ENCODE measurements around the gene AHRR. TPM values are rescaled to one million over a fixed set of nuclear protein-coding genes. Genes with fewer than 3 reads are reported as not detected.
"Not testable (repeated sequence)": the region's sequence is repeated elsewhere in the genome, so short reads cannot be mapped to it uniquely, and the experiment has no call there.

Gene AHRR
- total RNA-seq, 1 donor from 2014 or later, result 26.0 TPM

DNA sequence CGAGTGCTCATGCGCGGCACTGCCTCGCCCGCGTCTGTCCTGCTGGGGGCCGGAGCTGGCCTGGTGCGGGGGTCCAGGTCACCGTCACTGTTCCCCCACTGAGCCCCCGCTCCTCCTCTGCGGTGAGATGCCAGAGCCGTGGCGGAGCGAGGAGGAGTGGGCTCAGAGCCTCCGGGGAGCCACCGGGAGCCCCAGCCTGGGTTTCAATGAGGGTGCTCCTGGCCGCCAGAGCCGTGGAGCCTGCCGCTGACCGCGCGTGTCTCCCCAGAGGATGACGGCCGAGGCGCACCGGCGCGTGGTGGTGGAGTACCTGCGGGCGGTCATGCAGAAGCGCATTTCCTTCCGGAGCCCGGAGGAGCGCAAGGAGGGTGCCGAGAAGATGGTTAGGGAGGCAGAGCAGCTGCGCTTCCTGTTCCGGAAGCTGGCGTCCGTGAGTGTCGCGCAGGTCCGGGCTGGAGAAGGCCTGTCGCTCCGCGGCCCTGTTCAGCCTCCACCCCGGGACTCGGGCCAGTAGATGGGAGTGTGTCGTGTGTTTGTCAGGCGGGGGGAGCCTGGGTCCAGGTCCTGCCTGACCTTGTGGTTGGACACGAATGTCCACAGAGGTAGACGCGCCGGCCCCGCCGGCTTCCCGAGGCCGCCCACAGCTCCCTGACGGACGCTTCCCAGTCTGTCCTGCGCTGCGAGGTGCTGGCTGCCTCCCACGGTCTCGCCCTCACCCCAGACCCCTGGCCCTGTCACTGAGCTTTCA is 143.5 kb downstream of the AHRR start:
- no peak overlapping the region for H3K4me3 Mint-ChIP-seq

GRCh38 chr5:465591-466403 is 144.3 kb downstream of the AHRR start:
- peaks cover 43% of the 10 kb centered on the region for H3K36me3 Mint-ChIP-seq (ENCODE audit: low read depth)
- DNase-seq, result no peak
- H3K9me3 Mint-ChIP-seq, result no peaks in the 10 kb centered on the region
- no peaks in the 10 kb centered on the region for H3K27me3 Mint-ChIP-seq
- intact Hi-C loops (cut with micrococcal nuclease), result no loop called here
- H3K27ac Mint-ChIP-seq, result no peak overlapping the region
- H3K4me3 Mint-ChIP-seq, result no peak overlapping the region
- H3K4me1 Mint-ChIP-seq, result peaks cover 23% of the 10 kb centered on the region

More for the DNA sequence above, 143.5 kb downstream of the AHRR start:
- intact Hi-C loops (cut with micrococcal nuclease), result loop anchor here (5.0 kb wide), 1 partner anchor 88 kb away; no protein-coding TSS in a partner anchor
- no peak for DNase-seq
- H3K36me3 Mint-ChIP-seq (ENCODE audit: low read depth), result peaks cover 47% of the 10 kb centered on the region
- H3K27ac Mint-ChIP-seq, result no peak overlapping the region
- no peaks in the 10 kb centered on the region for H3K27me3 Mint-ChIP-seq
- H3K9me3 Mint-ChIP-seq, result no peaks in the 10 kb centered on the region
- peaks cover 29% of the 10 kb centered on the region for H3K4me1 Mint-ChIP-seq

DNA sequence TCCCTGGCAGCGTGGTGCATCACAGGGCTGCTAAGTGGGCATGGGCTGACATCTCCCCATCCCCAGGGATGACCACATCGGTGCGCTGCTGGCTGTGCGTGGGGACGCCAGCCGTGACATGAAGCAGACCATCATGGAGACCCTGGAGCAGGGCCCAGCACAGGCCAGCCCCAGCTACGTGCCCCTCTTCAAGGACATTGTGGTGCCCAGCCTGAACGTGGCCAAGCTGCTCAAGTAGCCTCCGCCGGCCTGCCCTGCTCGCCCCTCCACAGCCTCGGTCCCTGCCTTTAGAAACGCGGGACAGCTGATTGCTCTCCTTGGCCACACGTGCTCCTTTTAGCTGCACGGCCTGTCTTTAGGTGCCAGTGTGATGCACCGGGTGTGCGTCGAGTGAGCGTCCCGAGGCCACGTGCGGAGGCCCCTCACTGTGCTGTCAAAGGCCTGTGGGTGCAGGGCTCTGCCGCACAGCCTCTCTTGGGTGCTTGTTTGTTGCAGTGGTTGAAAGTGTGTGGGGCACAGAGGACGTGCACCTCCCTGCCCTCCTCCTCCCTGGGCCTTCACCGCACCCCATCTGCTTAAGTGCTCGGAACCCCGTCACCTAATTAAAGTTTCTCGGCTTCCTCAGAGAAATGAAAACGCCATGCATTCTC is 145.3 kb downstream of the AHRR start:
- intact Hi-C loops (cut with micrococcal nuclease), result no loop called here
- Mint-ChIP-seq H3K4me1 (peaks cover 27% of the 10 kb centered on the region), H3K36me3 (ENCODE audit: low read depth) (peaks cover 45% of the 10 kb centered on the region), H3K9me3 (no peaks in the 10 kb centered on the region), H3K27me3 (no peaks in the 10 kb centered on the region), H3K27ac (no peak overlapping the region), H3K4me3 (no peak overlapping the region)
- no peak for DNase-seq

- Mint-ChIP-seq H3K4me1 (peaks cover 21% of the 10 kb centered on the region), H3K9me3 (no peaks in the 10 kb centered on the region), H3K36me3 (ENCODE audit: low read depth) (peaks cover 32% of the 10 kb centered on the region), H3K27ac (no peak overlapping the region), H3K4me3 (no peak overlapping the region), H3K27me3 (no peaks in the 10 kb centered on the region)
- no peak for DNase-seq
- intact Hi-C loops (cut with micrococcal nuclease), result no loop called here
Observed at GRCh38 chr5:468401-468800, 146.9 kb downstream of the AHRR start.

DNA sequence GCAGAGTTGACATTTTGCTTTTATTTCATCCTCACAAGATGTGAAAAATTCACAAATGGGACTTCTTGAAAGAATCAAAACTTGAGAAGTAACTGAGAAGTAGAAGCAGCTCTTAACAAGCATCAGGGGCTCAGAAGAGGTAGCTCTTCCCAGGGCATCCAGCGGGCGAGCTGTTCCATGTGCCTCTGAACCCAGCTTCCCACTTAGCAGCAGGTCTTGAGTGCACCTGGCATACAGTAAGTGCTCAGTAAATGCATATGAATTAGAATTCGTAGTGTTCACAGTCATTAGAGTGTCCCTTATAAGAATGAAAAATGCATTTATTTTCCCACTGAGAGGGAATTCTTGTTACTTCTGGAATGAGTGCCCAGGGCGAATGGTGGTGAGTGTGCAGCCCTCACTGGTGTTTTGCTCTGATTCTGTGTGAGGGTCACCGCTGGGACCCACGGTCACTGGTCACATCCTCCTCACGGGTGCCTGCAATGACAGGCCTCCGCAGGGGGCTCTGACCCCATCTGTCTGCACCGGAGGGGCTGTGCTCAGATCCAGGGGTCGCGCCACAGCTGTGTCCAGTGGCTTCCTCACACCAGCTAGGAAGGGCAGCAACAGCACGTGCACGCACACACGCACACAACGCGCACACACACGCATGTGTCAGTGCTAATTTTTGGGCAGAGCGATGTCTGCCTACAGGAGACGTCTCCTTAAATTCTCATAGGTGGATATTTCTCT is 148.4 kb downstream of the AHRR start:
- no peaks in the 10 kb centered on the region for H3K9me3 Mint-ChIP-seq
- peaks cover 3% of the 10 kb centered on the region for H3K27me3 Mint-ChIP-seq
- H3K4me1 Mint-ChIP-seq, result peaks cover 15% of the 10 kb centered on the region
- H3K4me3 Mint-ChIP-seq, result peak overlapping the region; percentile 19
- DNase-seq, result no peak
- H3K27ac Mint-ChIP-seq, result no peak overlapping the region
- peaks cover 27% of the 10 kb centered on the region for H3K36me3 Mint-ChIP-seq (ENCODE audit: low read depth)
- intact Hi-C loops (cut with micrococcal nuclease), result no loop called here

DNA sequence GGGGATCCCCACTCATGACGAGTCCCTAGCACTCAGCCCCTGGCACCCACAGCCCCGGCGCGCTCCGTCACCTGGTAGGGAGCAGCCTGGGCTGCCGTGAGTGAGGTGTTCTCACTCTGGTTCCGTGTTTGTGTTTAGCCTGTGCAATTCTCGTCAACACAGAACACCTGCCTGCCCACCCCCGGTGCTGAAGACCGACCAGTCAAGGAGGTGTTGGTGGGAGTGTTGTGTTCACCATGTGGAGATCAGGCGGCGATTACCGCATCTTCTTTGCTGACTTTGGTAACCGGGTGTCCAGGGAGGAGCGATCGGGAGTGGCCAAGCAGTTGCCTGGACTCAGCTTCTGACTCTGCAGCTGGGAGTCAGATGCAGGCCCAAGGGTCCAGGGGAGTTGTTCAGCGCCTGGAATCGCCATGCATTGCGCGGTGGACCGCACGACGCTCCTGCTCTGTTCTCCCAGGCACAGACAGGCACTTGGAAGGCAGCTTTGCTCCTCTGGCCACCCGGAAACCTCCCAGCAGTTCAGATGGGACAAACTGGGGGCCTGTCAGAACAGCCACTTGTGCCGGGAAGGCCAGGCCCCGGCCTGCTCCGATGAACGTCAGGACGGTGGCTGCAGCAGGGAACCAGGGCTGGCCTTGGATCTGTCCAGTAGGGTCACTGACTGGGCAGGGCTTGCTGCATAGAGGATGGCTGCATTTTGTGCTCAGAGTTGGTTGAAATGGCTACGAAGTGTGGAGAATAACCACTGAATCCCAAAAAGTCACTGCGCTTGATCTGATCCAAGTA is 149.6 kb downstream of the AHRR start:
- H3K9me3 Mint-ChIP-seq, result no peaks in the 10 kb centered on the region
- peaks cover 8% of the 10 kb centered on the region for H3K27me3 Mint-ChIP-seq
- intact Hi-C loops (cut with micrococcal nuclease), result no loop called here

DNA sequence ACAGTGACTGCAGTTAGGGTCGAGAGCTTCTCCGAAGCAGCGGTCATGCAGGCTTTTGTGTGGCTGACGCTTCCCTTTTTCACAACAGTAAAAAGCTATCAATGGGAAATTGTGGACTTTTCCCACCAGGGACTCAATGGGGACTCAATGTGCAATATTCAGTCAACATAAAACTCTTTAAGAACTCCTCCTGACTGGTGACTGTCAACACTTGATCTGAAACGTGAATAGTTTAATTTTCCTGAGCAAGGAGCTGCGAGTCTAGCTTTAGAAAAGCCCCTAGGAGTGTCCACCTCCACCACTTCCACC is 150.2 kb downstream of the AHRR start:
- H3K4me1 Mint-ChIP-seq, result peaks cover 17% of the 10 kb centered on the region
- peaks cover 8% of the 10 kb centered on the region for H3K27me3 Mint-ChIP-seq
- H3K9me3 Mint-ChIP-seq, result no peaks in the 10 kb centered on the region
- H3K27ac Mint-ChIP-seq, result peak overlapping the region; percentile 85
- peak overlapping the region; percentile 90 for H3K4me3 Mint-ChIP-seq
- intact Hi-C loops (cut with micrococcal nuclease), result loop anchor here (1.0 to 2.0 kb wide), 3 partner anchors 13 to 141 kb away; partner anchors contain the start of gene CEP72
- H3K36me3 Mint-ChIP-seq (ENCODE audit: low read depth), result peaks cover 22% of the 10 kb centered on the region
- DNase-seq, result no peak

More for the DNA sequence above, 149.6 kb downstream of the AHRR start:
- peaks cover 17% of the 10 kb centered on the region for H3K4me1 Mint-ChIP-seq
- H3K4me3 Mint-ChIP-seq, result peak overlapping the region; percentile 90
- H3K36me3 Mint-ChIP-seq (ENCODE audit: low read depth), result peaks cover 25% of the 10 kb centered on the region
- peak overlapping the region; percentile 85 for H3K27ac Mint-ChIP-seq
- no peak for DNase-seq

- Mint-ChIP-seq H3K9me3 (no peaks in the 10 kb centered on the region), H3K27ac (peak overlapping the region; percentile 85), H3K4me1 (peaks cover 17% of the 10 kb centered on the region), H3K36me3 (ENCODE audit: low read depth) (peaks cover 20% of the 10 kb centered on the region), H3K4me3 (peak overlapping the region; percentile 90), H3K27me3 (peaks cover 10% of the 10 kb centered on the region)
- intact Hi-C loops (cut with micrococcal nuclease), result loop anchor here (1.0 to 2.0 kb wide), 3 partner anchors 13 to 141 kb away; partner anchors contain the start of gene CEP72
- no peak for DNase-seq
Observed at GRCh38 chr5:472076-472655, 150.7 kb downstream of the AHRR start.

DNA sequence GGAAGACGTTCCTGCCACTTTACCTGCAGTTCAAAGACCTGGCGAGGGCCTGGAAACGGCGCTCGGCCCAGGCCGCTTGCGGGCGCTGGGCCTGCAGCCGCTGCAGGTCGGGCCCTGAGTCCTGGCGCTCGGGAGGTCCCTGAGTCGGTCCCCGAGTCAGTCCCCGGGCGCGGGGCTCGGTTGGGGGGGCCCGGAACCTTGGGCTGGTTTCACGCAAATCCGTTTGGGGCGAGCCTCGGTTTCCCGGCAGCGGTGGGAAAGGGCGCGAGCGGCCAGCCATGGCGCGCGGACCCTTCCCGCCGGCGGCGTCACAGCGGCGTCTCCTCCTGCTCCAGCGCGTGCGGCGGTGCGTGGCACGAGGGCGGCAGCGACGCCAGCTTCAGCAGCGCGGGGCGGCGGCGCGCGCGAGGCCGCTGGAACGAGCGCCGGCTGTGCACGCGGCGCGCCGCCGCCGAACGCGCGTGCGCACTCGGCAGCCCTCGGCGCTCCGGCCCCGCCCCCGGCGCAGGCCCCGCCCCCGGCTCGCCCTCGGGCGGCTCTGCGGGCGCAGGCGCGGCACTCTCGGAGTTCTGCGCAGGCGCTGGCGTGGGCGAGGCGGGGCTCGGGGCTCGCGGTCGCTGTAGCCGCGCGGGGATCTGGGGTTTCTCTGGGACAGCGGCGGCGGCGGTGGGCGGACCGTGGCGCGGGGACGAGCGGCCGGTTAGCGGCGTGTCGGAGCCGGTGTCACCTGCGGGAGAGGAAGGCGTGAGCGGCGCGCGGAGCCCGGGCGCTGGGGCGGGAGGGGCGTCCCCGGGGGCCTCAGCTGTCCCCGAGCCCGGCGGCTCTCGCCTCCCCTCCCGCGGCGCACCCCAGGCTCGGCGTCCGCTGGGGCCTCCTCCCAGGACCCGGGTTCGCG is 151.4 kb downstream of the AHRR start:
- peak; percentile 96 for DNase-seq
- Mint-ChIP-seq H3K27ac (peak overlapping the region; percentile 85), H3K4me1 (peaks cover 17% of the 10 kb centered on the region), H3K9me3 (no peaks in the 10 kb centered on the region), H3K4me3 (peak overlapping the region; percentile 90), H3K36me3 (ENCODE audit: low read depth) (peaks cover 20% of the 10 kb centered on the region), H3K27me3 (peaks cover 10% of the 10 kb centered on the region)
- intact Hi-C loops (cut with micrococcal nuclease), result loop anchor here (1.0 to 2.0 kb wide), 3 partner anchors 14 to 140 kb away; partner anchors contain the start of gene CEP72

DNA sequence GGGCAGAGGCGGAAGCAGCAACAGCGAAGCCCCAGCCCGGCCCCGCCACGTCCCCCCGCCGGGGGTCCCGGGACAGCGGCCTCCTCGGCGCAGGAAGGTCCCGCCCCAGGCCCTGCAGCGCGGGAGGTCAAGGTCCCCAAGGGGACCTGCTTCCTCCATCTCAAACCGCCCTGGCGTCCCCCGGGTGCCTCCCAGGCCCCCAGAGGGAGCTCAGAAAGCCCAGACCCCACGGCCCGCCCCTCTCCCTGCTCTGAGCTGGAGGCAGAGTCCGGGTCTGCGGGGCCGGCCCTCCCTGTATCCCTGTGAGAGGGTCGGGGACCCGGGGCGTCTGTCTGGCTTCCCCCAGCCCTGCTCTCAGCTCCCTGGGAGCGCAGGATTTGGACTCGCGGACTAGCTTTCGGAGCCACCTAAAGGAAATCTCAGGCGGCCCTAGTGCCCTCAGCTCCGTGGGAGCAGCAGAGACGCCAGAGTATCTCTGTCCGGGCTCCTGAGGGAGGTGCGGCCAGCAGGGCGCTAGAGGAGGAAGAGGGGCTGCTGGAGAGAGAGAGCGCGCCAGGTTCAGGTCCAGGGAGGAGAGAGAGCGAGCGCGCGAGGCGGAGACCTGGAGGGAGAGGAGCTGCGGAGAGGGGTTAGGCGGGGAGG is 152.2 kb downstream of the AHRR start:
- Mint-ChIP-seq H3K4me1 (peaks cover 17% of the 10 kb centered on the region), H3K4me3 (peak overlapping the region; percentile 96), H3K9me3 (no peaks in the 10 kb centered on the region), H3K27ac (peak overlapping the region; percentile 64), H3K36me3 (ENCODE audit: low read depth) (peaks cover 19% of the 10 kb centered on the region), H3K27me3 (peaks cover 10% of the 10 kb centered on the region)
- peak; percentile 80 for DNase-seq
- intact Hi-C loops (cut with micrococcal nuclease), result loop anchor here (2.0 kb wide), 2 partner anchors 15 to 139 kb away; partner anchors contain the start of gene CEP72

DNA sequence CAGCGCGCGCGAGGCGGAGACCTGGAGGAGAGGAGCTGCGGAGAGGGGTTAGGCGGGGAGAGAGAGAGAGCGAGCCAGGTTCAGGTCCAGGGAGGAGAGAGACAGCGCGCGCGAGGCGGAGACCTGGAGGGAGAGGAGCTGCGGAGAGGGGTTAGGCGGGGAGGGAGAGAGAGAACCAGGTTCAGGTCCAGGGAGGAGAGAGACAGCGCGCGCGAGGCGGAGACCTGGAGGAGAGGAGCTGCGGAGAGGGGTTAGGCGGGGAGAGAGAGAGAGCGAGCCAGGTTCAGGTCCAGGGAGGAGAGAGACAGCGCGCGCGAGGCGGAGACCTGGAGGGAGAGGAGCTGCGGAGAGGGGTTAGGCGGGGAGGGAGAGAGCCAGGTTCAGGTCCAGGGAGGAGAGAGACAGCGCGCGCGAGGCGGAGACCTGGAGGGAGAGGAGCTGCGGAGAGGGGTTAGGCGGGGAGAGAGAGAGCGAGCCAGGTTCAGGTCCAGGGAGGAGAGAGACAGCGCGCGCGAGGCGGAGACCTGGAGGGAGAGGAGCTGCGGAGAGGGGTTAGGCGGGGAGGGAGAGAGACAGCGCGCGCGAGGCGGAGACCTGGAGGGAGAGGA is 152.8 kb downstream of the AHRR start:
- peaks cover 10% of the 10 kb centered on the region for H3K27me3 Mint-ChIP-seq
- H3K27ac Mint-ChIP-seq; intact Hi-C loops (cut with micrococcal nuclease); H3K9me3 Mint-ChIP-seq; DNase-seq: not testable (repeated sequence)
- H3K4me3 Mint-ChIP-seq, result peak overlapping the region; percentile 96
- H3K4me1 Mint-ChIP-seq, result peaks cover 17% of the 10 kb centered on the region
- peaks cover 18% of the 10 kb centered on the region for H3K36me3 Mint-ChIP-seq (ENCODE audit: low read depth)
